GM11168 (cell line): ENCODE data around the gene SPC25.

Source experiments
- in situ Hi-C: fragments of 300-500 bp; cut with MboI; formaldehyde crosslinking; loops from one replicate; pipeline ENCODE4 v1.12.0; 2022; ENCODE audit warnings: low sequenced_read_pairs; ENCODE audit not compliant: unreplicated experiment

Gene SPC25

GRCh38 chr2:168851674-168852320 is 38.4 kb downstream of the SPC25 start:
- in situ Hi-C loops: no loop called here

GRCh38 chr2:168850846-168851245 is 39.4 kb downstream of the SPC25 start:
- in situ Hi-C loops: no loop called here

- in situ Hi-C loops: no loop called here
These were observed 40.6 kb downstream of the SPC25 start for GRCh38 chr2:168849610-168850009.

GRCh38 chr2:168848225-168848624 is 42.0 kb downstream of the SPC25 start:
- in situ Hi-C loops: no loop called here

GRCh38 chr2:168843253-168843652 is 47.0 kb downstream of the SPC25 start:
- in situ Hi-C loops: no loop called here

GRCh38 chr2:168841445-168841844 is 48.8 kb downstream of the SPC25 start:
- in situ Hi-C loops: no loop called here

GRCh38 chr2:168835969-168836368 is 54.3 kb downstream of the SPC25 start:
- in situ Hi-C loops: no loop called here

- in situ Hi-C loops: no loop called here
These were observed 58.6 kb downstream of the SPC25 start for GRCh38 chr2:168831662-168832061.

- in situ Hi-C loops: no loop called here
These were observed 59.3 kb downstream of the SPC25 start for GRCh38 chr2:168830958-168831357.

- in situ Hi-C loops: no loop called here
These were observed 65.1 kb downstream of the SPC25 start for GRCh38 chr2:168825126-168825525.

- in situ Hi-C loops: no loop called here
These were observed 68.2 kb downstream of the SPC25 start for GRCh38 chr2:168821992-168822391.

GRCh38 chr2:168821577-168821976 is 68.7 kb downstream of the SPC25 start:
- in situ Hi-C loops: no loop called here
